Lung (tissue), 12 donors: ENCODE results near the gene NFASC. TPM values are rescaled to one million over a fixed set of nuclear protein-coding genes. Genes with fewer than 3 reads are reported as not detected.

Source experiments
- ATAC-seq: fragments of 200-7000 bp; cut with Tn5 transposase; one replicate; pipeline ENCODE4 v1.9.1; 2020; ENCODE audit warnings: moderate number of reproducible peaks; ENCODE audit not compliant: insufficient read depth, low FRiP score
- DNase-seq, 3 donors: peaks; one replicate each; pipeline ENCODE4 v3.0.0-alpha.2; 2013 to 2017
- H3K27ac ChIP-seq, 2 donors: one replicate each; pipeline ENCODE4 v1.5.1; 2013; ENCODE audit warnings: mild to moderate bottlenecking in 2 of 2, moderate library complexity in 2 of 2, control low read depth in 1 of 2, inconsistent platforms in 1 of 2, low read depth in 1 of 2, low read length in 1 of 2
- H3K27me3 ChIP-seq, 3 donors: one replicate each; pipeline ENCODE4 v1.5.1; 2013; ENCODE audit warnings: low read length in 2 of 3; ENCODE audit not compliant: control insufficient read depth in 3 of 3, insufficient read depth in 3 of 3
- H3K36me3 ChIP-seq, 4 donors: one replicate each; pipeline ENCODE4 v1.5.1; 2013; ENCODE audit warnings: low read length in 4 of 4, mild to moderate bottlenecking in 1 of 4, moderate library complexity in 1 of 4; ENCODE audit not compliant: control insufficient read depth in 4 of 4, insufficient read depth in 4 of 4
- H3K4me1 ChIP-seq, 5 donors: one replicate each; pipeline ENCODE4 v1.5.1; 2013; ENCODE audit warnings: low read length in 5 of 5, mild to moderate bottlenecking in 2 of 5, moderate library complexity in 1 of 5; ENCODE audit not compliant: control insufficient read depth in 5 of 5, insufficient read depth in 5 of 5
- H3K4me3 ChIP-seq: one replicate; pipeline ENCODE4 v1.5.1; 2013; ENCODE audit warnings: mild to moderate bottlenecking, control low read depth, moderate library complexity
- H3K9ac ChIP-seq, 2 donors: one replicate each; pipeline ENCODE4 v1.5.1; 2013; ENCODE audit warnings: low read length in 2 of 2, control low read depth in 1 of 2; ENCODE audit not compliant: insufficient read depth in 1 of 2
- H3K9me3 ChIP-seq, 4 donors: one replicate each; pipeline ENCODE4 v1.5.1; 2013; ENCODE audit warnings: low read length in 3 of 4, mild to moderate bottlenecking in 1 of 4, moderate library complexity in 1 of 4; ENCODE audit not compliant: control insufficient read depth in 4 of 4, insufficient read depth in 3 of 4
- WGBS, 2 donors: extraction: QIAGEN DNeasy Blood & Tissue Kit; methylation state at CpG; one replicate each; pipeline ENCODE4 v1.1.7; 2013; 5-methylcytosine and 5-hydroxymethylcytosine counted together
- polyA plus RNA-seq, 2 donors: library from polyadenylated mRNA; stranded (reverse); fragments of 200-250 nt; gene quantifications; one replicate each; pipeline ENCODE4 v1.2.1, GENCODE V29; 2013
- total RNA-seq, 2 donors: library from RNA; depleted of rRNA in 1 of 2; stranded (reverse); fragments of >200 nt in 1 of 2; gene quantifications; one replicate each; pipeline ENCODE4 v1.2.1, GENCODE V29; 2014 to 2021
- TF ChIP-seq, protein P1 (sequence below): IDR thresholded peaks from 2 replicates; pipeline ENCODE4 v1.5.1; 2012; ENCODE audit warnings: mild to moderate bottlenecking; ENCODE audit errors: control extremely low read depth, extremely low read depth
- donor health status: control.
- donor health status: control.
- donor health status: Bipolar disorder and iron deficiency.
- donor health status: healthy.
- donor health status: DM: yes; HTN: yes; CAD: no.

NFASC gene
- total and polyA plus RNA-seq, 4 donors = 1.8 to 11.2 (median 3.8) TPM

DNA sequence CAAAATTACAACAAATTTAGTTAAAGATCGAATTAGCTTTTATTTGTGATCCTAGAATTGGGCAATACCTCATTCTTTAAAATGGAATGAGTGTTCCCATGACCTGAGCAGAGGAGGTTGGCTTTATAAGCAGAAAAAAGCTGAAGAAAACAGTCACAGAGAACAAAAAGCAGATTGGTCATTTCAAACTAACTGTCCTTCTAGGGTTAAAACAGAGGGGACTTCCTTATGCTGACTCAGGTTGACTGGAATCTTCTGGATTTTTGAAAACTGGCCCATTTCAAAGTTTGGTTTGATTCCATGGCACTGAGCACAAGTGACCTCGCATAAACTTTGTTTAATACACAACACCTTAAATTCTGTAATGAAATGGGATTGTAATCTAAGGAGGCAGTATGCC, 17.6 kb downstream of the NFASC start:
- ATAC-seq (no peak), DNase-seq (peak in 1 of 3 donors; percentile 12)
- Histone ChIP-seq H3K9ac (no peak overlapping the region), H3K27me3 (peaks cover 0 to 10% (median 3%) of the 10 kb centered on the region in 3 donors), H3K36me3 (no peaks in the 10 kb centered on the region), H3K4me1 (peaks cover 0 to 8% (median 0%) of the 10 kb centered on the region in 5 donors), H3K4me3 (no peak overlapping the region), H3K9me3 (peaks cover 0 to 3% (median 0%) of the 10 kb centered on the region in 4 donors), H3K27ac (no peak overlapping the region)
- TF ChIP-seq, protein P1, sequence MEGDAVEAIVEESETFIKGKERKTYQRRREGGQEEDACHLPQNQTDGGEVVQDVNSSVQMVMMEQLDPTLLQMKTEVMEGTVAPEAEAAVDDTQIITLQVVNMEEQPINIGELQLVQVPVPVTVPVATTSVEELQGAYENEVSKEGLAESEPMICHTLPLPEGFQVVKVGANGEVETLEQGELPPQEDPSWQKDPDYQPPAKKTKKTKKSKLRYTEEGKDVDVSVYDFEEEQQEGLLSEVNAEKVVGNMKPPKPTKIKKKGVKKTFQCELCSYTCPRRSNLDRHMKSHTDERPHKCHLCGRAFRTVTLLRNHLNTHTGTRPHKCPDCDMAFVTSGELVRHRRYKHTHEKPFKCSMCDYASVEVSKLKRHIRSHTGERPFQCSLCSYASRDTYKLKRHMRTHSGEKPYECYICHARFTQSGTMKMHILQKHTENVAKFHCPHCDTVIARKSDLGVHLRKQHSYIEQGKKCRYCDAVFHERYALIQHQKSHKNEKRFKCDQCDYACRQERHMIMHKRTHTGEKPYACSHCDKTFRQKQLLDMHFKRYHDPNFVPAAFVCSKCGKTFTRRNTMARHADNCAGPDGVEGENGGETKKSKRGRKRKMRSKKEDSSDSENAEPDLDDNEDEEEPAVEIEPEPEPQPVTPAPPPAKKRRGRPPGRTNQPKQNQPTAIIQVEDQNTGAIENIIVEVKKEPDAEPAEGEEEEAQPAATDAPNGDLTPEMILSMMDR = no peak
- 68 to 76% methylated on average over 2 of the region's 2 CpGs for WGBS, 2 donors

DNA sequence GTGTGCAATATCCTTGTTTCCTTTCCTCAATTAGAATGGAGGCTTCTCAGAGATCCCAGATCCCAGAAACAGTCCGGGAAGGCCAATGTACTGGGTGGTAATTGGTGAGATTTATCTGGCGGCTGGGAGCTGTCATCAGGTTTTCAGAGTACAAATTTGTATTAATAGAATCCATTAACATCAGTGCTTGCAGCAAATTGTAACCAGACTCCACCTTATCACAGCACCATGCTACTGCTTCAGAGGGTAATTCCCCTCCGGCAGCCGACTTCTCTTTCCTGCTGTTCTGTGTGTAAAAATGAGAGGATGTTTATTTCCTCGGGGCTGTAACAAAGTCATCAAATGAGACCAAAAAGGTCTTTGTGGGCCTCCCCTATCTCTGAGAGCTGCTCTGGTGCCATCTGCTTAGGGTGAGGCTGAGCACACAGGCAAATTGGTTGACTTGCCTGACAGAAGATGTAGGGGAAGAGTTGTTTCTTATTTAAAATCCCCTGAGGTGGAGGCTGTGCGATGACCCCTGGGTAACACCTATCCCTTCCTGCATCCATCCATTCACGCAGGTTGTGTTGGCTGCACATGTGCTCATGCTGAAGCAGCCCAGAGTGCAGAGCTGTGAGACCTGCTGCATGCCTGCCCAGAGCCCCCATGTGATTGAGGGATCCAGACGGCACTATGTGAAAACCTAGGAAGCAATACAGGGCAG, 19.2 kb downstream of the NFASC start:
- WGBS, 2 donors = 39 to 41% methylated on average over 8 of the region's 8 CpGs
- H3K36me3 ChIP-seq = no peaks in the 10 kb centered on the region
- ATAC-seq (no peak), DNase-seq (no peak)
- peaks cover 0 to 2% (median 0%) of the 10 kb centered on the region in 4 donors for H3K9me3 ChIP-seq
- TF ChIP-seq, protein P1 = no peak
- H3K9ac ChIP-seq = no peak overlapping the region
- H3K4me1 ChIP-seq = peaks cover 0 to 8% (median 0%) of the 10 kb centered on the region in 5 donors
- H3K27ac ChIP-seq = no peak overlapping the region
- H3K4me3 ChIP-seq = no peak overlapping the region
- H3K27me3 ChIP-seq = peaks cover 0 to 10% (median 3%) of the 10 kb centered on the region in 3 donors

DNA sequence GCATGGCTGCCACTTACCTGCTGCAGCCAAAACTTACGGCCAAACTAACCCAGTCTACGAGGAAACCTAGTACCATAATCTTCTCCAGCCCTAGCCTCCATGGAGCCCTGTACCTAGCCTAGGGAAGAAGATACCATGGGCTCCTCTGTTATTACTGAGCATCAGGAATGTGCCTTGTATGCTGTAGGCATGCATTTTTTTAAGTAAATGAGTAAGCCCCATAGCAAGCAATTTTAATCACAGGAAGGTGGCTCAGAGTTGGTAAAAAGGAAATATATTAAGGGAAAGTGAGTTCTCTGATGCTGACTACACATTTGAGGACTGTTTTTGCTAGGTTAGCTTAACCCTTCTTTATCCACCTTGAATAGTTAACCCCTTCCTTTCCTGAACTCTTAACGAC, 21.2 kb downstream of the NFASC start:
- H3K36me3 ChIP-seq = no peaks in the 10 kb centered on the region
- H3K27me3 ChIP-seq = peaks cover 0 to 10% (median 3%) of the 10 kb centered on the region in 3 donors
- WGBS, 2 donors = 88 to 90% methylated on average over 3 of the region's 3 CpGs
- peaks cover 0 to 2% (median 0%) of the 10 kb centered on the region in 4 donors for H3K9me3 ChIP-seq
- H3K4me3 ChIP-seq = no peak overlapping the region
- ATAC-seq (no peak), DNase-seq (no peak)
- no peak overlapping the region for H3K27ac ChIP-seq
- H3K4me1 ChIP-seq = peaks cover 0 to 8% (median 0%) of the 10 kb centered on the region in 5 donors
- H3K9ac ChIP-seq = no peak overlapping the region
- TF ChIP-seq, protein P1 = no peak
